K562 (cell line): ENCODE measurements around the gene DAB1. TPM values are rescaled to one million over a fixed set of nuclear protein-coding genes. Genes with fewer than 3 reads are reported as not detected.

ENCODE experiments used
- ATAC-seq: fragments of 200-7000 bp; cut with Tn5 transposase; 3 replicates; pipeline ENCODE4 v1.9.1; 2020; ENCODE audit warnings: moderate library complexity
- BruUV-seq: library from RNA; stranded (reverse); fragments of 400-500 nt; replicated peaks from 2 replicates; lab custom pipeline; 2021; lab: Mats Ljungman, UMichigan
- CTCF ChIA-PET: fragments of 300-600 bp; formaldehyde crosslinking; extraction: SDS; loops from one replicate; lab custom pipeline; 2021; ENCODE audit warnings: low intra/inter-chr PET ratio; lab: Yijun Ruan, JAX
- POLR2A ChIA-PET: fragments of 300-600, 350-650 bp; sonication (Branson Sonifier 250); formaldehyde crosslinking; extraction: SDS; loops from one replicate; lab custom pipeline; 2021; ENCODE audit warnings: antibody characterized with exemption, inconsistent platforms; lab: Yijun Ruan, JAX
- DNase-seq, 4 experiments: peaks; one replicate each; pipeline versions ENCODE4 v3.0.0 to v3.0.0-alpha.2; 2011 to 2018; ENCODE audit warnings: low spot score in 3 of 4, mixed read lengths in 3 of 4; ENCODE audit errors: extremely low read depth in 1 of 4
- FAIRE-seq: peaks from 2 replicates; lab custom pipeline; 2011; peaks lifted over from hg19 to GRCh38; lab: Jason Lieb, UNC
- H2AFZ ChIP-seq: 2 replicates; pipeline ENCODE4 v1.6.0; 2011; ENCODE audit warnings: low read depth, low read length, control low read depth, inconsistent platforms
- H3K27ac ChIP-seq: fragments of 200-600 bp; 3 replicates; pipeline ENCODE4 v1.8.0; 2011; ENCODE audit warnings: low read depth, mild to moderate bottlenecking, control low read depth, inconsistent platforms, low read length, moderate library complexity, mixed read lengths; ENCODE audit errors: extremely low read depth
- H3K27me3 ChIP-seq, 2 experiments: fragments of 300-600 bp in 1 of 2; 2 replicates in 1 of 2; 3 replicates in 1 of 2; pipeline versions ENCODE4 v1.6.0 to v1.8.0; 2011; ENCODE audit warnings: inconsistent platforms in 2 of 2, low read length in 2 of 2, mild to moderate bottlenecking in 1 of 2, mixed read lengths in 1 of 2, moderate library complexity in 1 of 2; ENCODE audit not compliant: control insufficient read depth in 2 of 2, insufficient read depth in 2 of 2
- H3K36me3 ChIP-seq: fragments of 300-600 bp; 3 replicates; pipeline ENCODE4 v1.8.0; 2011; ENCODE audit warnings: mild to moderate bottlenecking, low read length, inconsistent platforms; ENCODE audit not compliant: control insufficient read depth, insufficient read depth
- H3K4me1 ChIP-seq, 2 experiments: fragments of 200-600 bp in 1 of 2; replicated peaks in 1 of 2; 2 replicates in 1 of 2; 3 replicates in 1 of 2; pipeline versions ENCODE4 v1.5.1 to v1.8.0; 2011; ENCODE audit warnings: inconsistent platforms in 2 of 2, low read length in 2 of 2, mild to moderate bottlenecking in 1 of 2, mixed read lengths in 1 of 2, moderate library complexity in 1 of 2; ENCODE audit not compliant: control insufficient read depth in 2 of 2, insufficient read depth in 2 of 2
- H3K4me2 ChIP-seq: 2 replicates; pipeline ENCODE4 v1.6.1; 2011; ENCODE audit warnings: low read length, control low read depth, inconsistent platforms, mixed read lengths; ENCODE audit not compliant: insufficient read depth
- H3K4me3 ChIP-seq: fragments of 200-600 bp; sonication (generic), shearing (Covaris generic); 2 replicates; pipeline ENCODE4 v1.5.1; 2016; ENCODE audit warnings: control low read depth, inconsistent platforms
- H3K79me2 ChIP-seq: fragments of 200-600 bp; 3 replicates; pipeline ENCODE4 v1.8.0; 2011; ENCODE audit warnings: low read length, inconsistent platforms; ENCODE audit not compliant: control insufficient read depth, insufficient read depth
- H3K9ac ChIP-seq, 2 experiments: 2 replicates each; pipeline versions ENCODE4 v1.6.0 to v1.6.1; 2011; ENCODE audit warnings: low read depth in 2 of 2, low read length in 2 of 2, control low read depth in 1 of 2, inconsistent platforms in 1 of 2, mild to moderate bottlenecking in 1 of 2, mixed read lengths in 1 of 2; ENCODE audit not compliant: insufficient read depth in 1 of 2
- H3K9me1 ChIP-seq: one replicate; pipeline ENCODE4 v1.6.0; 2011; ENCODE audit warnings: inconsistent platforms, mild to moderate bottlenecking, low read length, moderate library complexity; ENCODE audit not compliant: control insufficient read depth, insufficient read depth
- H3K9me3 ChIP-seq: replicated peaks from 2 replicates; pipeline ENCODE4 v1.5.1; 2011; ENCODE audit warnings: low read depth, low read length, inconsistent platforms; ENCODE audit not compliant: control insufficient read depth, insufficient read depth
- H4K20me1 ChIP-seq: replicated peaks from 2 replicates; pipeline ENCODE4 v1.6.1; 2011; ENCODE audit warnings: low read length, inconsistent platforms, mixed read lengths; ENCODE audit not compliant: control insufficient read depth, insufficient read depth
- BRF2 ChIP-seq: IDR thresholded peaks from 3 replicates; pipeline ENCODE4 v1.6.1; 2011; ENCODE audit warnings: borderline replicate concordance, mild to moderate bottlenecking; ENCODE audit not compliant: insufficient read length, insufficient read depth
- CHD1 ChIP-seq: fragments of 200-600 bp; sonication (generic); IDR thresholded peaks from one replicate; pipeline ENCODE4 v1.6.1; 2012; ENCODE audit warnings: mild to moderate bottlenecking, moderate library complexity, low read length, inconsistent platforms
- CLOCK ChIP-seq: fragments of 250-450 bp; sonication (Bioruptor Pico); IDR thresholded peaks from 2 replicates; pipeline ENCODE4 v1.4.0; 2020; ENCODE audit warnings: mild to moderate bottlenecking, moderate library complexity, borderline replicate concordance
- E2F3 ChIP-seq: fragments of 250-450 bp; sonication (Bioruptor Pico); IDR thresholded peaks from 2 replicates; pipeline ENCODE4 v1.4.0; 2020; ENCODE audit warnings: mild to moderate bottlenecking
- HDAC6 ChIP-seq: IDR thresholded peaks from 2 replicates; pipeline ENCODE4 v1.6.1; 2012; ENCODE audit warnings: low read depth, mild to moderate bottlenecking, control low read depth, inconsistent platforms, low read length, moderate library complexity
- KDM4B ChIP-seq, 2 experiments: fragments of 450-650 bp in 1 of 2; sonication (generic) in 1 of 2; IDR thresholded peaks; 2 replicates each; pipeline ENCODE4 v1.6.1; 2016 to 2017; ENCODE audit warnings: borderline replicate concordance in 2 of 2, antibody characterized with exemption in 1 of 2, low read depth in 1 of 2, mild to moderate bottlenecking in 1 of 2
- MTA2 ChIP-seq: fragments of 450-650 bp; IDR thresholded peaks from 2 replicates; pipeline ENCODE4 v1.6.1; 2016; ENCODE audit warnings: low read depth
- RBM25 ChIP-seq: fragments of 200-400 bp; formaldehyde crosslinking; IDR thresholded peaks from 2 replicates; pipeline ENCODE4 v1.6.1; 2018; ENCODE audit warnings: low read length, low read depth, moderate library complexity; ENCODE audit not compliant: severe bottlenecking
- ZNF12 ChIP-seq: sonication (generic); formaldehyde crosslinking; IDR thresholded peaks from 2 replicates; pipeline ENCODE4 v1.4.0; 2020; ENCODE audit warnings: mild to moderate bottlenecking, missing genetic modification reagents
- WGBS: fragments of 100-300 bp; shearing (Covaris generic); methylation state at CpG from one replicate; pipeline ENCODE4 v1.1.6; 2016; ENCODE audit warnings: low coverage, mixed read lengths; ENCODE audit not compliant: insufficient coverage; ENCODE audit errors: missing lambda C conversion rate; 5-methylcytosine and 5-hydroxymethylcytosine counted together
- in situ Hi-C: fragments of 300-500 bp; cut with MboI; formaldehyde crosslinking; loops from 4 replicates; pipeline ENCODE4 v1.15.0; 2018; ENCODE audit warnings: inconsistent platforms, mixed read lengths
- intact Hi-C: fragments of 100-400 bp; cut with micrococcal nuclease; formaldehyde crosslinking; loops from 2 replicates; pipeline ENCODE4 v1.14.2; 2022
- polyA plus RNA-seq, 8 experiments: library from polyadenylated mRNA; depleted of rRNA in 4 of 8; stranded (reverse) in 5 of 8; unstranded in 3 of 8; fragments of >200 nt; fragmentation: Nextera tagmentation in 2 of 8; fragmentation: Illumina TruSeq in 1 of 8; extraction: Ambion mirVana in 2 of 8; extraction: Trizol in 1 of 8; gene quantifications; 2 replicates each; pipeline versions ENCODE4 v1.2.1 to v1.2.3, GENCODE V29; 2011 to 2014; ENCODE audit warnings: inconsistent platforms in 1 of 8, missing spikeins in 1 of 8
- total RNA-seq, 7 experiments: library from RNA; depleted of rRNA in 6 of 7; stranded (reverse); fragments of >200 nt in 6 of 7; fragmentation: Illumina TruSeq in 2 of 7; extraction: Trizol in 2 of 7; gene quantifications; 2 replicates each; pipeline versions ENCODE4 v1.2.1 to v1.2.3, GENCODE V29; 2011 to 2021; ENCODE audit warnings: low replicate concordance in 1 of 7

Gene DAB1
- total and polyA plus RNA-seq, 9 of the 15 experiments (the other 6 are each of a cell fraction or from before 2014, with no cell fraction given), result not detected

- DNase-seq (no peak), ATAC-seq (no peak), FAIRE-seq (no peak)
- in situ Hi-C loops (no loop called here), intact Hi-C loops (no loop called here)
- no peak overlapping the region for H2AFZ ChIP-seq
- no peak overlapping the region for H3K9ac ChIP-seq
- no peak overlapping the region for H3K27ac ChIP-seq
- 2% methylated on average over 3 of the region's 3 CpGs for WGBS
- peak; percentile 70 for TF ChIP-seq RBM25
- TF ChIP-seq MTA2, result no peak
- BruUV-seq, result no TSS peak
- peaks cover 0 to 4% of the 10 kb centered on the region in 2 experiments; a peak in 2 of 5 replicates for H3K27me3 ChIP-seq
- ChIA-PET CTCF (no interaction called here), POLR2A (no interaction called here)
- H3K9me1 ChIP-seq, result no peaks in the 10 kb centered on the region
- no peaks in the 10 kb centered on the region for H3K79me2 ChIP-seq
- no peak overlapping the region for H3K4me3 ChIP-seq
- no peak overlapping the region for H3K4me2 ChIP-seq
- H4K20me1 ChIP-seq, result no peaks in the 10 kb centered on the region
- no peaks in the 10 kb centered on the region for H3K4me1 ChIP-seq
- no peaks in the 10 kb centered on the region for H3K9me3 ChIP-seq
- no peaks in the 10 kb centered on the region for H3K36me3 ChIP-seq
Observed at GRCh38 chr1:57331620-57332019, 92.2 kb downstream of the DAB1 start.

- in situ Hi-C loops (no loop called here), intact Hi-C loops (no loop called here)
- CTCF ChIA-PET, result no interaction called here
- FAIRE-seq (no peak), ATAC-seq (no peak), DNase-seq (no peak)
- Histone ChIP-seq H3K79me2 (no peaks in the 10 kb centered on the region), H3K27ac (no peak overlapping the region), H3K27me3 (peaks cover 0 to 4% of the 10 kb centered on the region in 2 experiments; a peak in 3 of 5 replicates), H3K4me3 (no peak overlapping the region), H3K9ac (no peak overlapping the region), H2AFZ (no peak overlapping the region), H3K4me1 (no peaks in the 10 kb centered on the region), H3K4me2 (no peak overlapping the region), H3K36me3 (no peaks in the 10 kb centered on the region), H3K9me1 (no peaks in the 10 kb centered on the region), H4K20me1 (no peaks in the 10 kb centered on the region), H3K9me3 (no peaks in the 10 kb centered on the region)
- POLR2A ChIA-PET, result no interaction called here
- TF ChIP-seq HDAC6 (no peak), CHD1 (no peak), BRF2 (no peak), CLOCK (no peak), ZNF12 (CRISPR knock-in tag) (no peak), KDM4B (IDR thresholded peaks at IDR 0.05; ENCODE audit: borderline replicate concordance in 2 of 2, low read depth in 1 of 2) (no peak), E2F3 (CRISPR knock-in tag) (no peak)
- no TSS peak for BruUV-seq
- 0% methylated on average over 1 of the region's 1 CpG for whole genome bisulfite sequencing
Observed at GRCh38 chr1:57329937-57330336, 93.9 kb downstream of the DAB1 start.
